ENCODE data around the gene SLC25A11.

Gene SLC25A11

GRCh38 chr17:4966844-4967538, 27.1 kb upstream of the SLC25A11 start:
- peak; percentile 79 to 84 for DNase-seq

GRCh38 chr17:4965311-4965986, 25.6 kb upstream of the SLC25A11 start:
- no peak for DNase-seq

DNA sequence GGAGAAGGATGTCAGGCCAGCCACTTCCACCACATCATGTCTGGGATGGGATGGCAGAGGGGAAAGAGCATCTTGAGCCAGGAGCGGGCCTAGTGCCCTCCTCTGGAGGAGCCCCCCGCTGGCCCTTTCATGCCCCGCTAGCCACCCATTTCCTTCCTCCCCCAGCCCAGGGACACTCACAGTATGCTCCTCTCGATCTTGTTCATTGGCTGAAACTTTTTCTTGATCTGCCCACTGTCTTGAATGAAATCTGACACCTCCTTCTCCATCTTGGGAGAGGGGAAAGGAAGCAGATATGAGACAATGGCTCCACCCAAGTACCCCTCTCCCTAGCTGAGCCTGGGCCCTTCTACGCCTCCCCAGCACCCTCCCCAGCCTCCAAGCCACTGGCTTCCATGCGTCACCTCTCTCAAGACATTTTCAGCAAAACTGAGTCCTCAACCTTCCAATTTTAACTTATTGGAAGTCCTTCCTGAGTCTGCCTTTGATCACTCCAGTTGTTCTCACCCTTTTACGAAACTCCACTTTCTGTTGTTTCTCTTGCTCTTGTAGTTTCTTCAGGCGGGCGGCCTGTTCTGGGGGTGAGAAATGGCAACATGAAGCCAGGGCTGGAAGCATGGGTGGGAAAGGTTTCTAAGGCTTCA, 20.6 kb upstream of the SLC25A11 start:
- no peak for DNase-seq

DNA sequence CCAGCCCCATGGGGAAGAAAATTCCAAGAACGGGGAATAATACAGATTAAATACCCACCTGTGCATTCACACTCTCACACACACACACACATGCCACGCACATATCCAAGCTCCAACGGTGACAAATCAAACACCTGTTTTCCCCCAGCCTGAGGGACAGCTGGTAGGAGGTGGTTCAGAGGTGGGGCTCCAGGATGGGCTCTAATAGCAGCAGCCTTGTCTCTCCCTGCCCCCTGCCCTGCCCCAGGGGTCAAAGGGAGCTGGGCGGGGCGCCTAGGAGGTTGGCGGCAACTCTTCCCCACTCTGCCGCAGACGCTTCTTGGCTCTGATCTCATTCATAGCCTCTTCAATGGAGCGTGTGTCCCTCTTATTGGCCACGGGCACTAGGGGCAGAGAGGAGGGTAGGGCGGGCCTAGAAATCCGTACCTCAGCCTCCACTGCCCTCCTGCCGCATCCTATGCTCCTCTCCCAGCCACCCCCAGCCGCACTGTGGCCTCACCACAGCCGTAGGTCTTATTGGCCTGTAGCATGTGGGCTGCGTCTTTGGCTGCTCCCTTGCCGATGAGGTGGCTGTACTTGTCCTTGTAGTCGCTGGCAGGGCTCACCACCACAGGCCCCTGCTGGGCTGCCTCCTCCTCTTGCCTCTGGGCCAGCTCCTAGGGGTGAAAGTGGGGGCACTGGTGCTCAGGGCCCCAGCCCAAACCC, 19.6 kb upstream of the SLC25A11 start:
- DNase-seq = no peak

GRCh38 chr17:4958102-4958501, 18.3 kb upstream of the SLC25A11 start:
- no peak for DNase-seq

DNA sequence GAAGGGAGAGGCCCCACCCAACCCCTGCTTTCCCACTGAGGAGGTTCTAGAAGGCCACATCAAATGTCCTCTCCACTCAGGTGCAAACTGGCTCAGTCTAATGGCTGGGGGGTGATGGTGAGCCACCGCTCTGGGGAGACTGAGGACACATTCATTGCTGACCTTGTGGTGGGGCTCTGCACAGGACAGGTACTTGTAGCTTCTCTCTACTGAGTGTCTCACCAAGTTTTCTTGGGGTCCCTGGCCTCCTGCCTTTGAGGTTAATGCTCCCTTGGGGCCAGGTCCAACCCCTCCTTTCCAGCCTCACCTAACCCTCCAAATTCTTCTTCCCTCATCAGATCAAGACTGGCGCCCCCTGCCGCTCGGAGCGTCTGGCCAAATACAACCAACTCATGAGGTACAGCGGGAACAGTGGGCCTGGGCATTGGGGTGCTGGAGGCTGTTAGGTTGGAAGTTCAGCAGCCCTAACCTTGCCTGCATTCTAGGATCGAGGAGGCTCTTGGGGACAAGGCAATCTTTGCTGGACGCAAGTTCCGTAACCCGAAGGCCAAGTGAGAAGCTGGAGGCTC, 16.7 kb upstream of the SLC25A11 start:
- peak in 1 of 2 donors; percentile 49 for DNase-seq

DNA sequence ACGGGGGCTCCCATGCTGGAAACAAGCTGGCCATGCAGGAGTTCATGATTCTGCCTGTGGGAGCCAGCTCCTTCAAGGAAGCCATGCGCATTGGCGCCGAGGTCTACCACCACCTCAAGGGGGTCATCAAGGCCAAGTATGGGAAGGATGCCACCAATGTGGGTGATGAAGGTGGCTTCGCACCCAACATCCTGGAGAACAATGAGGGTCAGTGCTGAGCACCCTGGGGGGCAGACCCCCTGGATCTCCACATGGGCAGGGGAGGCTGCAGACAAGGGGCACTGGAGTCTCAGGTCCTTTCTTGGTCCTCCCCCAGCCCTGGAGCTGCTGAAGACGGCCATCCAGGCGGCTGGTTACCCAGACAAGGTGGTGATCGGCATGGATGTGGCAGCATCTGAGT, 15.2 kb upstream of the SLC25A11 start:
- no peak for DNase-seq

DNA sequence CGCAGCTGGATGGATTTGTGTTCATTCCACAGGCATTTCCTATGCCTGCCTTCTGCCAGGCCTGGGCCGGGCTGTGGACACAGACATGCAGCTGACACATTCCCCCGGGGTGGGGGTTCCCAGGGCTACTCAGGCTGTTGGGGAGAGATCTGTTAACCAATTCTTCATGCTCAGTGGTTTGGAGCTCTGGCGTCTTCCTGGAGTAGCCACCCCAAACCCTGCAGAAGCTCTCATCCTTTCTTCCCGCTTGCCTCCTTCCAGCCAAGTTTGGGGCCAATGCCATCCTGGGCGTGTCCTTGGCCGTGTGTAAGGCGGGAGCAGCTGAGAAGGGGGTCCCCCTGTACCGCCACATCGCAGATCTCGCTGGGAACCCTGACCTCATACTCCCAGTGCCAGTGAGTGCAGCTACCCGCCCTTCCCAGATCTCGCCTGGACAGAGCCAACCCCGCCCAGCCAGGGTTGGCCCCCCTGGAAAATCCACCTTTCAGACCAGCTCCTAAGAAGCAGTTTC, 13.7 kb upstream of the SLC25A11 start:
- no peak for DNase-seq

GRCh38 chr17:4951486-4951885, 11.6 kb upstream of the SLC25A11 start:
- no peak for DNase-seq

DNA sequence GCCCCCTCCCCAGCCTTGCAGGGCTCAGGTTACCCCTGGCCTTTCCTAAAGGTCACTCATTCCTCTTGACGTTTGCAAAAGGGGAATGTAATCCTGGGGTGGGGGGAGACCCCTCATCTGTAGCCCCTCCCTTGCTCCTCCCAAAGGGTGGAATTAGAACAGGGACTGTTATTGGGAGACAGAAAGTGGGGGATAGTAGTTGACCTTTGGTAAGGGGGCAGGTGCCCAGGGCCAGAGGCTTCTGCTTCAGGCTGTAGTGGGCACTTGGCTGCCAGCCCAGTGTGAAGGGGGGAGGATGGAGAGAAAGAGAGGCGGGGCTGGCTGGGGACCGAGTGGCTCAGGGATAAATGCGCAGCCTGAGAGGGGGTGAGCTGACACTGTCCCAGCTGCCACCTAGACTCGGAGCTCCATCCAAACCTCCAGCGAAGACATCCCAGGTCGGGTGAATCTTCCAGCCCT, 10.9 kb upstream of the SLC25A11 start, which contains the start of gene ENO3:
ENO3 (plus strand) TSS at position 374 of the 459 bp plus-strand sequence. CDS start 711 bp downstream, outside the sequence.
- DNase-seq = no peak

GRCh38 chr17:4950075-4950745, 10.4 kb upstream of the SLC25A11 start:
- DNase-seq = no peak

DNA sequence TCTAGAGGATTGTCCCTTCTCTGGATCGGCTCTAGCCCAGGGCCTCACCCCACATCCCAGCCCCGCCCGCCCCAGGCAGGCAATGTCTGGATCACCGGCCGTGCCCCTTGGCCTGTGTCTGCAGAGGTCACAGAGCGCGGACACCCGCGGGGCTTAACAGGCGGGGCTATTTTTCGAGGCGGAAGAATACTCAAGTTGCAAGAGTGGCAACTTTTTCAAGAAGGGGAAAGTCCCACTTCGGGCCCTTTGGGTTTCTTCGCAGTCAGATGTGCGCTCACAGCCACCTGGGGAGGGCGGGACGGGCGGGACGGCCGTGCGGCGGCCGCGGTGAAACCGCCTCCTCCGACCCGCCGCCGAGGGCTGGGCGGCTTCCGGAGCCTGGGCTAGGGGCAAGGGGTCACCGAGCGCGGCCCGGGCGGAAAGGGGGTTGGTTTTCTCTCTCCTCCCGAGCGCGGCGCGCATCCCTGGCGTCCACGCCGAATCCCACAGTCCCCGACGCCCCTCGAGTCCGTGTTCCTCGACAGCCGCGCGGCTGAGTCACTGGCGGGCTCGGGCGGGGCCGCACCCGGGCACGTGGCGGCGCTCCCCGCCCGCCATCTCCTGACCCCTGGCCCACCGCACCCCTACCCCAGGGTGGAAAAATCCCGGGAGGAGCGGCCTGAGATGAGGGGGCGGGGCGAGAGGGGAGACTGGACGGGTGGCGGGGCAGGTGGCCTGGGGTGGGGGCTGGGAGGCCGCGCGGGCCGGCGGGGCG, 9.7 kb upstream of the SLC25A11 start:
- DNase-seq = peak; percentile 65 to 70

DNA sequence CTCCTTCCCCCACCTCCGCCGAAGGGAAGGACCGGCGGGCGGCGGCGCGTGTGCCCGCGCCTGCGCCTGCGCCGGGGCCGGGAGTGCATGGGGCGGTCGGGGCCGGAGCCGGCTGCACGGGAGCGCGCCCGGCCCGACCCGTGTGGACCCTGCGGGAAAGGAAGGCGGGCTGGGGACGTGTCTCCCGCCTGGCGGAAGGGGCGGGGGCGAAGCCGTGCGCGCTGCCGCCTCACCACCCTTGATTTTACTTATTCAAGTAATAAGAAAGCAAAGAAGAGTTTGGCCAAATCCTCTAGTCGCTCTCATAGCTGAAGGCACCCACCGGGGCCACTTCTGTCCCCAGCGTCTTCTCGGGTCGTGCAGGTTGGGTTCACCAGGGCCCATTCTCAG, 9.1 kb upstream of the SLC25A11 start:
- DNase-seq = peak; percentile 66 to 75

DNA sequence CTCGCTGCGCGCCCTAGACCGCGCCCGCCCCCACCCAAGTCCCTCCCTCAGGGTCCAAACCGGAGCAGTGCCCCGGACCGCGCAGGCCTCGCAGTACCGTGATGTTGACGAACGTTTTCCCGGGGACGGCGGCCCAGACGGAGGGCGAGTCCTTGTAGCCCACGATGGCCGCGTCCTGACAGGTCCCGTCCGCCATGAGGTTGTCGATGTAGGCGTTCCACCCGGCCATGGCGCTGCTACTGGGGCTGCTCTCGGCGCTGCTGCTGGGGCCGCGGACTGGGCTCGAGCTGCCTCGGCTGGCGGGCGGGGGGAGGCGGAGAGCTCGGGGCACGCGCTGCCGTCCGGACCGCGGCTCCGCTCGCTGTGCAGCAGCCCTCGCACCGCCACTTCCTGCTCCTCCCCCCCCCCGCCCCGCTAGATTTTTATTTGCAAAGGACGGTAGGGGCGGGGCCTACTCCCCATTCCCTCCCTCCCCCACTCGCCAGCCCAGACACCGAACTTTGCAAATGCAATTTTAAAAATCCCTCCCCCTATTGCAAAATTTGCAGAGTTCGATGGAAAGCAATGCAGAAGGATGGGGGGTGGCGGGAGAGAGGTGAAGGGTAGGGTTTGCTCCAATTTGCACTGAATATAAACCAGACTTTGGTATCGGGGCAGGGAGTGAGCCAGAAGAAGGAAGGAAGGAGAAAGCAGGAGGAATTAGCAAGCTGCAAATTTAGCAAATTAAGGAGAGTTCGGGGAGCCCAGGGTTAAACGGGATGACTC, 8.5 kb upstream of the SLC25A11 start, which contains the start of gene PFN1:
PFN1 (minus strand) TSS at position 365 of the 765 bp plus-strand sequence; CDS start at position 229, 136 bp downstream.
- peak; percentile 84 to 85 for DNase-seq

DNA sequence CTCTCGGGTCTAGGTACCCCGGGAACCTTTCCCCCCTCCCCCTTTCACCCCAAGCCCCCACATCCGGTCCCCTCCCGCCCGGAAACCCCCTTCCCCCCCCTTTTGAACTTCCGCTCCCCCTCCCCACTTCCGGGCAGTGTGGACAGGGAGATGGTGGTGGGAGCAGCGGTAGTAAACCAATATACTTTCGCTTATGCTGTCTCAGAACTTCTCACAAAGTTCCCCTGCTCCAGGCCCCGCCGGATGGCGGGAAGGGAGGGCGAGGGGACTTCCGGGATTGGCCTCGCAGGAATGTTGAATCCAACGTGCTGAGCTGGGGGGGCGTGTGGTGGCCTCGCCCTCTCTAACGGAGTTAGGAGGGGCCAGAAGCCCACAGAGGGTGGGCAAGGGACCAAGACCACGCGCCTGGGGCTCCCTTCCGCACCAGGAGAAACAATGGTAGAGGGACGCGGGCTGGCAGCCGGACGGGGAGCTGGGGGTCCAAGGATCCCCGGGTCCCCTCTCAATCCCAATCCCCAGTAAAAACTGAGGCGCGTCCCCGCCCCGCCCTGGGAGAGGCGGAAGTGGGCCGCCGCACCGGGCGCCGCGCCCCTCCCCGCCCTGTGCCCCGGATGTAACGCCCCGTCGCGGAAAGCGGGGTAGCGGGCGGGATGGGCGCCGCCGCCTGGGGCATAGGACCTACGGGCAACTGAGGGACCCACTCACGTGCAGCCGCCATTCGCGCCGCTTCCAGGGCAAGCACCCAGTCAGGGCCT, 7.7 kb upstream of the SLC25A11 start:
- DNase-seq = peak; percentile 62 to 64

DNA sequence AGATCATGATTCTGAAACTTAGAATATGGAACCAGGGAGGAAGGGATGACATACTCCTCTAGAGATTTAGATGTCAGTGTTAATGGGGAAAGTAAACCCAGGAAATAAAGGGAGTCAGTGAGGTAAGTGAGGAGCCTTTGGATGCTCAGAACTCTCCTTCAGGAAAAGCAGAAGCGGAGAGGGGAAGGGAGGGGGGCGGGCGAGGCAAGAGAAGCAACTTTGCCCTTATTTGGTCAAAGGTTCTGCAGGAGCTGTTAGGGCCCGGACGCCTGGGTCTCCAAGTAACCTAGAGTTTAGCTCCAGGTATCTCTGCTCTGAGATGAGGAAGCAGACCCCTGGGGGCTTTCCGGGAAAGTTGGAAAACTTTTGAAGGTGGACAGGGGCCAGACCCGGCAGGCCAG, 7.2 kb upstream of the SLC25A11 start:
- DNase-seq = no peak

GRCh38 chr17:4946312-4946976, 6.6 kb upstream of the SLC25A11 start:
- no peak for DNase-seq

- DNase-seq = no peak
Observed at GRCh38 chr17:4945944-4946280, 6.1 kb upstream of the SLC25A11 start.

All from stimulated activated CD4-positive, alpha-beta T cell treated with anti-CD3 and anti-CD28 coated beads, Interleukin-2, amount 100 ng/mL, for 48 hours (primary cell).